Measurements from ENCODE around the gene CFTR.

Gene CFTR

GRCh38 chr7:117652943-117653680 lies 173.3 kb downstream of the CFTR start:
- no peak for DNase-seq (ENCODE audit: low read depth)

- no peak for DNase-seq (ENCODE audit: low read depth)
Observed at GRCh38 chr7:117654780-117655179, 175.0 kb downstream of the CFTR start.

- DNase-seq (ENCODE audit: low read depth): no peak
Observed at GRCh38 chr7:117656806-117657205, 177.0 kb downstream of the CFTR start.

- DNase-seq (ENCODE audit: low read depth): no peak
Observed at GRCh38 chr7:117659531-117660011, 179.7 kb downstream of the CFTR start.

GRCh38 chr7:117661328-117661727 lies 181.5 kb downstream of the CFTR start:
- DNase-seq (ENCODE audit: low read depth): no peak

- DNase-seq (ENCODE audit: low read depth): no peak
Observed at GRCh38 chr7:117664047-117664446, 184.2 kb downstream of the CFTR start.

GRCh38 chr7:117665368-117665767 lies 185.5 kb downstream of the CFTR start:
- DNase-seq (ENCODE audit: low read depth): no peak

GRCh38 chr7:117666031-117666430 lies 186.2 kb downstream of the CFTR start:
- no peak for DNase-seq (ENCODE audit: low read depth)

GRCh38 chr7:117666689-117667088 lies 186.9 kb downstream of the CFTR start:
- DNase-seq (ENCODE audit: low read depth): no peak

GRCh38 chr7:117667456-117667855 lies 187.6 kb downstream of the CFTR start:
- DNase-seq (ENCODE audit: low read depth): no peak

- DNase-seq (ENCODE audit: low read depth): no peak
Observed at GRCh38 chr7:117669818-117670217, 190.0 kb downstream of the CFTR start.

GRCh38 chr7:117672453-117672852 lies 192.6 kb downstream of the CFTR start:
- DNase-seq (ENCODE audit: low read depth): no peak

- no peak for DNase-seq (ENCODE audit: low read depth)
Observed at GRCh38 chr7:117673367-117673766, 193.5 kb downstream of the CFTR start.

- no peak for DNase-seq (ENCODE audit: low read depth)
Observed at GRCh38 chr7:117673839-117674238, 194.0 kb downstream of the CFTR start.

GRCh38 chr7:117674617-117675016 lies 194.8 kb downstream of the CFTR start:
- no peak for DNase-seq (ENCODE audit: low read depth)

GRCh38 chr7:117675497-117676435 lies 195.9 kb downstream of the CFTR start:
- DNase-seq (ENCODE audit: low read depth): no peak

- no peak for DNase-seq (ENCODE audit: low read depth)
Observed at GRCh38 chr7:117679120-117679519, 199.3 kb downstream of the CFTR start.

- no peak for DNase-seq (ENCODE audit: low read depth)
Observed at GRCh38 chr7:117682681-117683385, 203.0 kb downstream of the CFTR start.

- no peak for DNase-seq (ENCODE audit: low read depth)
Observed at GRCh38 chr7:117683430-117684175, 203.8 kb downstream of the CFTR start.

GRCh38 chr7:117685795-117686194 lies 206.0 kb downstream of the CFTR start:
- DNase-seq (ENCODE audit: low read depth): no peak

- DNase-seq (ENCODE audit: low read depth): no peak
Observed at GRCh38 chr7:117686311-117686935, 206.6 kb downstream of the CFTR start.
